C4-2B (cell line): ENCODE measurements around the gene G2E3.

Experiments used
- H3K27ac ChIP-seq: fragments of 450-650 bp; 2 replicates; pipeline ENCODE4 v1.5.1; 2017
- CTCF ChIP-seq: fragments of 450-650 bp; conservative IDR thresholded peaks from 2 replicates; pipeline ENCODE4 v1.5.1; 2017; ENCODE audit warnings: mild to moderate bottlenecking
- ZFX ChIP-seq: fragments of 450-650 bp; IDR thresholded peaks from 2 replicates; pipeline ENCODE4 v1.6.1; 2017

The G2E3 gene

DNA sequence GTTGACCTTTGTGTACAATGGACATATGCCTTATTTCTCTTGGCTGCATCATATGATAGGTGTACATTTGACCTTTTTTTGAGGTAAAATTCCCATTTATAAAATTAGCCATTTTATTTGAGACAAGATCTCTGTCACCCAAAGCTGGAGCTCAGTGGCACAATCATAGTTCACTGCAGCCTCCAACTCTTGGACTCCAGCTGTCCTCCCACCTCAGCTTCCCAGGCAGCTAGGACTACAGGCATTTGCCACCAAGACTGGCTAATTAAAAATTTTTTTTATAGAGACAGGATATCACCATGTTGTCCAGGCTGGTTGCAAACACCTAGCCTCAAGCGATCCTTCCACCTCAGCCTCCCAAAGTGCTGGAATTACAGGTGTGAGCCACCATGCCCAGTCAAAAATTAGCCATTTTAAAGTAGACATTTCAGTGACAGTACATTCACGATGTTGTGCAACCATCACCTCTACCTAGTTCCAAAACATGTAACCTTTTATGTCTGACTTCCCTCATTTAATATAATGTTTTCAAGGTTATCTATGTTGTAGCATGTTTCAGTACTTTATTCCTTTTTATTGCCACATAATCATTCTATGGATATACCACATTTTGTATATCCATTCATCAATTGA, 5.4 kb downstream of the G2E3 start:
- TF ChIP-seq ZFX, result no peak
- no peak for TF ChIP-seq CTCF
- no peak overlapping the region for H3K27ac ChIP-seq

DNA sequence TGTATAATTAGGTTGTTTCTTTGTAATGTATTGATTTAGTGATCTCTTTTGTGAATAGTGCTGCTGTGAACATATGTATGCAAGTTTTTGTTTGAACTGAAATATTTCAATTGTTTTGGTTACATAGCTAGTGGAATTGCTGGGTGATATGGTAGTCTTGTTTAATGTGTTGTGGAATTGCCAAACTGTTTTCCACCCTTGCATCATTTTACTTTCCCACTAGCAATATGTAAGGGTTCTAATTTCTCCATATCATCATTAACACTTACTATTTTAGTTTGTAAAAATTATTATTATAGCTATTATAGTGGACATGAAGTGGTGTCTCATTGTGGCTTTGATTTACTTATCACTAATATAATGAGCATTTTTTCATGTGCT, 5.9 kb downstream of the G2E3 start:
- TF ChIP-seq CTCF, result no peak
- H3K27ac ChIP-seq, result no peak overlapping the region

DNA sequence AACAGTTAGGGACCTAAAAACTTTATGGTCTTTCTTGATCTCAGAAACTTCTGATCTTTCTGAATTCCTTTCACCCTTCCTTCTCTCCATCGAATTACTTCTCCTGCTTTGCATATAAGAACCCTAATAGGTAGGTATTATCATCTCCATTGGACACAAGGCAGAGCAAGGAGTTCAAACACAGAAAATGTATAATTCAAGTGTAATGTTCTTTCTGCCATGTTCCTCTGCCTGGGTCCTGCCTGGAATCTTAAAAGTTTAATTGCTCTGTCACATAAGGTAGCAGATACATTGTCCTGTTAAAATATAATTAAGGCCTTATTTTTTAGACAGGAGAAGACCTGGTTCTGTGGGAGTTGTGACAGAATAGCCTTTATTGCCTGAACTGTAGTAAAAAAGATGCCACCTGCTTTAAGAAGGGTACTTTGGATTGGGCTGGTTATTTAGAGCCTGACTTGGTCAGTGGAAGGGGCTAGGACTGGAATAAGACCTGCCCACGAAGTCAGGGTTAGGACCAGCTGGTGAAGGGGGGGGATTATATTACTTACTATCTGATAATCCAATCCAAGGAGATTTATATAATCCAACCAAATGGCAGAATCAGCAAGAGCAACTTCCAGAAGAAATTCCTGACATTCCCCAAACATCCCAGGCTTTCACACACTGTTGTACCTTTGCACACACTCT, 10.4 kb downstream of the G2E3 start:
- no peak overlapping the region for H3K27ac ChIP-seq
- TF ChIP-seq CTCF (no peak), ZFX (no peak)

DNA sequence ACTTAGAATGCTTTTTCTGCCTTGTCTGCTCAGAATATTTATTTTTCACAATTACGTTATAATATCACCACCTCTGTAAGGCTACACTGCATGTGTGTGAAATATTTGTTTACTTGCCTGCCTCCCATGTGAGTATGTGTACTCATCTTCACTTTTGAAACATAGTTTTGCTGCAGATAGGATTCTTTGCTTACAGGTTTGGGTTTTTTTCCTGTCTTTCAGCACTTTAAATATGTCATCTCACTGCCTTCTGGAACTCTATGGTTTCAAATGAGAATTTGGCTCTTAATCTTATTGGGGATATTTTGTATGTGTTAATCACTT, 10.9 kb downstream of the G2E3 start:
- no peak overlapping the region for H3K27ac ChIP-seq
- no peak for TF ChIP-seq ZFX
- TF ChIP-seq CTCF, result no peak

GRCh38 chr14:30572237-30572636, 13.3 kb downstream of the G2E3 start:
- no peak for TF ChIP-seq ZFX
- no peak for TF ChIP-seq CTCF
- no peak overlapping the region for H3K27ac ChIP-seq

- no peak for TF ChIP-seq CTCF
- no peak for TF ChIP-seq ZFX
- H3K27ac ChIP-seq, result no peak overlapping the region
These were observed 13.8 kb downstream of the G2E3 start for GRCh38 chr14:30572771-30573170.

DNA sequence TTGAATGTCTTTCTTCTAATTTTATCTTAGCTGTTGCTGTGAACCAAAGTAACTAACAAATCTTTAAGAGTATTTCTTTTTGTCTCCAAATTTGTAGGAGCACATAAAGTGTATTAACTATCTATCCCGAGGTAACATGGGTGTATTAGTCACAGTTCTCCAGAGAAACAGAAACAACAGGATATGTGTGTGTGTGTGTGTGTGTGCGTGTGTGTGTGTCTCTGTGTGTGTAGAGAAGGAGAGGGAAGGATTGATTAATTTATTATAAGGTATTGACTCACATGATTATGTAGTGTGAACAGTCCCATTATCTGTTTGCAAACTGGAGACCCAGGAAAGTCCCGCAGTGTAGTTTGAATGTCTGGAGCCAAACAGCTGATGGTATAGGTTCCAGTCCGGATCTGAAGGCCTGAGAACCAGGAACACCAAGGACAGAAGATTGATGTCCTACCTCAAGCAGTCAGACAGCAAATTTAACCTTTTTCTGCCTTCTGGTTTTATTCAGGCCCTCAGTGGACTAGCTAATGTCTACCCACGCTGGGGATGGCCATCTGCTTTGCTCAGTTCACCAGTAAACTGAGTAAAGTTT, 14.4 kb downstream of the G2E3 start:
- TF ChIP-seq CTCF (no peak), ZFX (no peak)
- H3K27ac ChIP-seq, result no peak overlapping the region
